DMS 273 (cell line): ENCODE data around the gene PCGF1.
"Not testable (repeated sequence)": the region's sequence is repeated elsewhere in the genome, so short reads cannot be mapped to it uniquely, and the experiment has no call there.

ENCODE experiments used
- DNase-seq: peaks from one replicate; lab custom pipeline; 2025; ENCODE audit not compliant: unreplicated experiment; lab: John Stamatoyannopoulos, UW

PCGF1 gene

GRCh38 chr2:74499940-74500577, 7.4 kb downstream of the PCGF1 start:
- DNase-seq, result no peak

DNA sequence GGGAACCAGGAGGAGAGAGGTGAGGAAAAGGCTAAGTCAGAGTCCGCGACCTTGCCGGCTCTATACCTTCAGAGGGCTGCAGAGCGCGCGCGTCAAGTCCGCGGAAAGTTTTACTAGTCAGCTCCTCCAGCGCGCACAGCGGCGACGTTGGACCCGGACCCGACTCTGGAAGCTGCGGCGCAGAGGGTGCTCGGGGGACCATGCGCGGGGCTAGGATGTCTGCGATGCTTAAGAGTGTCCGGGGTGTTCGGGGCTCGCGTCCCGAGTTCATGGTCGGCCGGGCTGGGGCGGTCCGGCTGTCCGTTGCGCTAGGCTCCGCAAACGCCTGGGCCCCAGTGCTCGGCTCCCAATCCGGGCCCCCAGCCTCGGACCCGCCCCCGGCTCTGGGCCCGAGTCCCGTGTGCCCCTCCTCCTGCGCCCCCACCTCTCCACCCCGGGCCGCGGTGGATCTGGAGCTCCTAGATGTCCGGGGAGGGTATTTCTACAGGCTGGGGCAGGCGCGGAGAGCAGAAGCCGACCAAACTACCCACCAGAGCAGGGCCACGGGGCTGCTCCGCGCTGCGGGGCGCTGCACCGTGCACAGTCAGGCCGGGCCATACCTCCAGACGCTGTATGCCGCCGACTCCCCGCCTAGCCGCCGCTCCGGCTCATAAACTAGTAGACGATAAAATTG, 8.1 kb downstream of the PCGF1 start, which contains the start of gene LBX2:
Gene LBX2 (minus strand): TSS at position 337 of the 673 bp plus-strand sequence. CDS start 66 bp downstream, at position 271.
- peak; percentile 50 for DNase-seq

- DNase-seq, result peak; percentile 74
These were observed 8.8 kb downstream of the PCGF1 start for GRCh38 chr2:74498500-74499266.

DNA sequence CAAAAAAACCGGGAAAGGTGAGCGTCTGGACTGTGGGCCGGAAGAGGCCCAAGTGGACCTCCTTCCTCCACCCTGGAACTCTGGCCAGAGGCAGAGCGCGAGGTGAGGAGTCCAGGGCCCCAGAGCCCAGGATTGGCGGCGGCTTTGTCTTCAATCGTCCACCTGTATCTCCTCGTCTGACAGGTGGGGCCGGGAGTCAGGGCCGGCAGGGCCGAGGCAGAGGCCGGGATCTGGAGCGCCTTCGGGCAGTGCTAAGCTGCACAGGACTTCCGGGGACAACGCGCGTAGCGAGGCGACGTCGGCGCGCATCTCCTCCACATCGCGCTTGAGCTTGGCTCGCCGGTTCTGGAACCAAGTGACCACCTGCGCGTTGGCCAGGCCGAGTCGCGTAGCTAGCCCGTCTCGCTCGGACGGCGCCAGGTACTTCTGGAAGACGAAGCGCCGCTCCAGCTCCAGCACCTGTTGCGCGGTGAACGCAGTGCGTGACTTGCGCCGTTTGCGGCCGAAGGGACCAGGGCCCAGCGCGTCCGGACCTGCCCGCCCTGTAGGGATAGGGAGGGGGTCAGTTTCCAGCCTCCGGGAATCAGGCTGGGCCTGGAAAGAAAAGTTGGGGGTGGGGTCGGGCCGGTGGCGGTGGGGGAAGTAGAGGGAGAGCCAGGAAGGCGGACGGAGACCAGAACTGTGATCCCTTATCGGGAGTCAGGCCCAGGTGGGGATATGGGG, 9.6 kb downstream of the PCGF1 start:
- peak; percentile 47 for DNase-seq

- DNase-seq, result peak; percentile 16
These were observed 10.3 kb downstream of the PCGF1 start for GRCh38 chr2:74496997-74497776.

GRCh38 chr2:74495440-74495839, 12.1 kb downstream of the PCGF1 start:
- DNase-seq, result no peak

DNA sequence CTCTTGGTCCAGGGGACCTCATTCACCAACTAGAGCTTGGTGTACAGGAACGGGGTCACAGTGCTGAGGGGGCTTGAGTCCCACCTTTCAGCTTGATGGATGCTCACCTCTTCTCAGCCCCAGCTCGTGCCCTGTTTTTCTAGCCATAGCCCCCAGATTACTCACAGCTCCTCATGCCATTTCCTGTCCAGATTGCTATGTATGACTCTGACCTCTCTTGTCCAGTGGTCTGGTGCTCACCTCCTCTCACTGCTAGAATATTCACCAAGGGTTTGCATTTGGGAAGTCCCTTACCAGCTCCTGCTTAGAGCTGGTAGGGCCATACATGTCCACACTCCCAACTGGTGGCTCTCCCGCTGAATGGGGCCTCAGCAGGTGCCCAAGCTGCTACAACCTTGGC, 13.9 kb downstream of the PCGF1 start:
- DNase-seq, result no peak

GRCh38 chr2:74491648-74492544, 15.6 kb downstream of the PCGF1 start:
- DNase-seq, result no peak

DNA sequence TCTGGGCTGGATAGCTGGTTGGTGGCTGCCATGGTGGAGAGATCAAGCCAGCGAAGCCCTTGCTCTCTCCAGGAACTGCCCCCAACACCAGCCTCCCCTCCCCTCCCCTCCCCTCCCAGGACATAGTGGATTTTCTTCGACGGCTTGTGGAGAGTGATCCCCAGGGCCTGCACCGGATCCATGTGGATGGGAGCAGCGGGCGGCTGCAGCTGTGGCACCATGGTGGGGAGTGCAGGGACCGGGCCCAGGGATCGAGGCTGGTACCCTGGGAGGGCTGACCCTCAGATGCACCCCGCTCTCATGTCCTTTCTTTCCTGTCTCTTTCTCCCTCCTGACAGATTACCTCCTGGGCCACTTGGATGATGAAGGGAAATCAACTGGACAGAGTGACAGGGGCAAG, 17.6 kb downstream of the PCGF1 start:
- no peak for DNase-seq

DNA sequence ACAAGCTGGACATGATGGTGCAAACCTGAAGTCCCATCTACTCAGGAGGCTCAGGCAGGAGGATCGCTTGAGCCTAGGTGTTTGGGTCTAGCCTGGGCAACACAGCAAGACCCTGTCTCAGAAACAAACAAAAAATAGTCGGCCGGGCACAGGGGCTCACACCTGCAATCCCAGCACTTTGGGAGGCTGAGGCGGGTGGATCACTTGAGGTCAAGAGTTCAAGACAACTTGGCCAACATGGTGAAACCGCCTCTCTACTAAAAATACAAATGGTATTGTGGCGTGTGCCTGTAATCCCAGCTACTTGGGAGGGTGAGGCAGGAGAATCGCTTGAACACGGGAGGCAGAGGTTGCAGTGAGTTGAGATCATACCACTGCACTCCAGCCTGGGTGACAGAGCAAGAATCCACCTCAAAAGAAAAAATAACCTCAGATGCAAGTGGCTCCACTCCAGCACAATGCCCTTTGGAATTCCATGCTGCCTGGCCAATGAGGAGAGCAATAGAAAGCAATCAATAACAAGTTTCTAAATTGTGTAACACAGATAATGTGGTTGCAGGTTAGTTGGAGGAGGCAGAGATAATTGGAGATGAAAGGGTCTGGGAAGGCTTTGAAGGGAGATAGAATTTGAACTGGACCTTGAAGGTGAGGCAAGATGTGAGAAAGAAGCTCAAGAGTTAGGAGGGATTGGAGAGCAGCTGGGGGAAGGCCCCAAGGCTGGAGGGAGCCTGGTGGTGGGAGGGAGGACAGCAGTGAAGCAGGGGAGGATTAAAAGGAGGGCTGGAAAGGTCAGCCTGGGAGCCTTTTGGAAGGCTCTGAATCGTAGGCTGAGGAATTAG, 18.6 kb downstream of the PCGF1 start:
- DNase-seq, result no peak

DNA sequence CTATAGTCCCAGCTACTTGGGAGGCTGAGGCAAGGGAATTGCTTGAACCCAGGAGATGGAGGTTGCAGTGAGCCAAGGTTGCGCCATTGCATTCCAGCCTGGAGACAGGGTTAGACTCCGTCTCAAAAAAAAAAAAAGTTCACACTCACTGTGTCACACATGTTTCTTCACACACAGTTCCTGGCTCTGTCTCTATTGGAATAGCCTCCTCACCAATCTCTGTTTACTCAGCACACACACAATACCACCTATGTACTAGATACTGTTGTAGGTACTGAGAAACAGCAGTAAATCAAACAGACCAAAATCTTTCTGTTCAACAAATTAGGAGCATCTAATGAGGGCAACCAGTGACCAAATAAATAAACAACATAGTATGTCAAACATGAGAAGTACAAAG, 21.4 kb downstream of the PCGF1 start:
- DNase-seq, result no peak

- DNase-seq, result not testable (repeated sequence)
These were observed 23.8 kb downstream of the PCGF1 start for GRCh38 chr2:74483675-74484164.

DNA sequence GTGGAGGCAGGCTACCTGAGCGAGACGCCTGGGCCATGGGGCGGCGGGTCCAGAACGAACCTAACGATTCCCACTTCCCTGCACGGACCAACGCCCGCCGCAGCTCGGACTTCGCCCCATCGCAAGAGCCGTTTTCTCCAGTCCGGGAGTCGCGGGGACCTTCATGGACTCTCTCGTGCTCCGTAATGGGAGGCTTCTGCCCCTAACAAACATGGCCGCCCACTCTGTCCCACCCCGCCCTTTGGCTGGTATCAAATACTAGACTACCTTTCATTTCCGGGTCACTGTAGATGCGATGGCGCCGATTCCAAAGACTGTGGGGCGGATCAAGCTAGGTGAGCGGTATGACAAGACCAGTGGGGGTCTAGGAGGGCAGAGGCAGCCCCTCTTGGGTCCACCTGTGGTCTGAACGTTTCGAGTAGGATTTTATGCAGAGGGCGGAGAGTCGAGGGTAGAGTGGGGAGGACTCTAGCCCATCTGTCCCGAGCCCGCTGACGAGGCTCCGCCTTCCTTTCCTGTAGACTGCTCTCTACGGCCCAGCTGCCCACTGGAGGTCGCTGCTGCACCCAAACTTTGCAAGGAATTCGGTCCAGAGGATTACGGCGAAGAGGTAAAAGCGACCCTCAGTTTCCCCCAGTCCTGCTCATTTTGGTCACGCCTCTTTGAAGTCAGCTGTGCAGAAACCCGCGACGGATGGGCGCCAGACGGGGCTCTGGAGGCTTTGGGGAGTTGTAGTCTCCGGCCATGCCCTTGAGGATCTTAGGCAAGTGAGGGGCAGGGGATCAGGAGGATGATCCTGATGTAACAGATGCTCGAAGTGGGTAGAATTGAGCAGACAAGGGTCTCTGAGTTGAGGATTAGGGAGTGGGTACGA, 24.5 kb downstream of the PCGF1 start, which contains the start of the genes CCDC142 and TTC31:
Gene CCDC142 (minus strand): TSS at position 198 of the 874 bp plus-strand sequence. CDS start 161 bp downstream, at position 37.
Gene TTC31 (plus strand): TSS at position 281 of the 874 bp plus-strand sequence. CDS start 15 bp downstream, at position 296.
- DNase-seq, result peak; percentile 97

DNA sequence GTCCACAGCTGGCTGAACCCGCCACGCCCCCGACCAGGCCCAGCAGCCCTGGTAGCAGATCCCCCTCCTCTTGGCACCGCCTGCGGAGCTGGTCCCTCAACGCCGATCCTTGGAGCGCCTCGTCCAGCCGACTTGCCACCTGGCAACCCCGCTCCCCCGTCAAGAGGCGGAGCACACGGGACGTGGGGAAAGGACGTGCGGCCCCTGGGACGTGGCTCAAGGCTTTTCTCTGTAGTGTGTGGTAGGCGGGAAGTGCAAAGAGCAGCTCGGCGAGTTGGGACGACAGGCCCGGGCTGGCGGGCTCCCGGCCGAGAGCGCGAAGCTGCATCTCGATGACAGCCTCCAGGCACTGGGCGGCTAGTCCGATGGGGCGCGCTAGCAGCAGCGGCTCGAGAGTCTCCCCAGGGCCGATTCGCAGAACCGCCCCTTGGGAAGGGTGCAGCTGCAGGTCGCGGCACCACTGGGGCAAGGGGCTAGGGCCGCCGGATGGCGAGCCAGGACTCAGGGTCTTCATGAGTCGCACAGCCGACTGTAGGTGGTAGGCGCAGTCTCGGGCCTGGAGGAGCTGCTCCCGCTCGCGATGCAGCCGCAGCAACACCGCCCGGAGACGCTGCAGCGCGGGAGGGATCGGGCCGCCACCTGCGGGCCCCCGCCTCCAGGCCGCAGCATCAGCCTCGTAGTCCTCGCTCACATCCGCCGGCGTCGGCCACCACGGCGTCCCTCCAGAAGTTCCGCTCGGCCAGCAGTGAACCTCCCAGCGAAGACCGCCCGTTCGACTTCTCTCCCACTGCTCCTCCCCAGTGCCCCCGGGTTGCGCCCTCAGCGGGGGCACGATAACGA, 25.3 kb downstream of the PCGF1 start:
- peak; percentile 83 for DNase-seq

DNA sequence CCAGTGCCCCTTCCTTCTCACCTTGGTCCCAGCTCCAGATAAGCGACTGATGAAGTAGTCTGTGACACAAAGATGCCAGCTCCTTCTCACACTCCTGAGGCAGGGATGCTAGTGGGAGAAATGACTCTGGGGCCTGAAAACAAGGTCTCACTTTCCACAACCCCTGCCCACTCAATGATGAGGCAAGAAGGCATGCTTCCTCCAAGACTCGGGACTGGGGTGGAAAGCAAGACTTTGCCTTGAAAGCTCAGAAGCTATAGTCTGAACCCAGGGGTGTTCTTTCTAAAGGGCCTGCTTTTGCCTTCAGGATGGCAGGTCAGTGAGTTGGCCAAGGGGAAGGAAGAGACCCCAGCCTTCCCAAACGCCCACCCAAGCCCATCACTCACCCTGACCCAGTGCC, 26.1 kb downstream of the PCGF1 start:
- DNase-seq, result no peak

DNA sequence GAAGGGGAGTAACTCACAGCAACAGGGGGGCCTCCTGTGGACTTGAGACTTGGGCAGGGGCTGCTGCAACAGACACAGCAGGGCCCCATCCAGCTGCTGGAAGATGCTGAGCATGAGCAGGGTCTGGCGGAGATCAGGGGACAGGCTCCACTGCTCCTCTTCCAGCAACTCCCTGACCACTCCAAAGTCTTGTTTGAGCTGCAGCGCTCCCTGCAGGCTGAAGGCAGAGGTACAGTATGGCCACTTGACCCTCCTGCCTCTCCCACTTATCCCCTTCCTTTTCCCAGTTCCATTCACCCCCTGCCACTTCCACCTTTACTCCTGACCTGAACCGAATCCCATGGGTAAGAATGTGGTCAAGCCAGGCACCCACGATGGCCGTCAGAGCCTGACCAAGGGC, 32.6 kb downstream of the PCGF1 start:
- DNase-seq, result no peak
